C4-2B (cell line): Measurements from ENCODE around the gene ROR2.

ENCODE experiments used
- ZFX ChIP-seq: fragments of 450-650 bp; IDR thresholded peaks from 2 replicates; pipeline ENCODE4 v1.6.1; 2017
- TF ChIP-seq, protein P1 (sequence below): fragments of 450-650 bp; conservative IDR thresholded peaks from 2 replicates; pipeline ENCODE4 v1.5.1; 2017; ENCODE audit warnings: mild to moderate bottlenecking

DNA sequence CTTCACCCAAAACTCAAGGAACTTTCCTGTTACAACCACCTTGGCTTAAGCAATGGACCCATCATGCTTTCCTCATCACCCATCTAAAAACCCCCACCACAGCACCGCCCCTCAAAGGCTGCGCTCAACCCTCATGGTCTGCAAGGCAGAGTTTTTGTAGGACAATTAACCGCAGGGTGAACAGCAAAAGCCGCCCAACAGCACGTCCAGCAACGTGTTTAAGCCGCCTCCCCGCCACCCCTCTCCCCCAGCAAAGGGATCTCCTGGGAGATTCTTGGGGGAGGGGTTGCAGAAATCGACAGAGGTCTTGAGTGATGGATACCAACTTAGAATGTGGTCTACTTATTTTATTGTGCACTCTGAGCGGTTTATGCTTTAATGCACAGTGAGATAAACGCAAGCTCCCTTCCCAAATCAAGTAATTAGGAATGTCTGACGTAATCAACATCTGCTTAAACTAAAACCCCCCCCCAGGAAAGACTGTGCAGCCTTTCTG is 1.9 kb downstream of the ROR2 start:
- TF ChIP-seq, protein P1, sequence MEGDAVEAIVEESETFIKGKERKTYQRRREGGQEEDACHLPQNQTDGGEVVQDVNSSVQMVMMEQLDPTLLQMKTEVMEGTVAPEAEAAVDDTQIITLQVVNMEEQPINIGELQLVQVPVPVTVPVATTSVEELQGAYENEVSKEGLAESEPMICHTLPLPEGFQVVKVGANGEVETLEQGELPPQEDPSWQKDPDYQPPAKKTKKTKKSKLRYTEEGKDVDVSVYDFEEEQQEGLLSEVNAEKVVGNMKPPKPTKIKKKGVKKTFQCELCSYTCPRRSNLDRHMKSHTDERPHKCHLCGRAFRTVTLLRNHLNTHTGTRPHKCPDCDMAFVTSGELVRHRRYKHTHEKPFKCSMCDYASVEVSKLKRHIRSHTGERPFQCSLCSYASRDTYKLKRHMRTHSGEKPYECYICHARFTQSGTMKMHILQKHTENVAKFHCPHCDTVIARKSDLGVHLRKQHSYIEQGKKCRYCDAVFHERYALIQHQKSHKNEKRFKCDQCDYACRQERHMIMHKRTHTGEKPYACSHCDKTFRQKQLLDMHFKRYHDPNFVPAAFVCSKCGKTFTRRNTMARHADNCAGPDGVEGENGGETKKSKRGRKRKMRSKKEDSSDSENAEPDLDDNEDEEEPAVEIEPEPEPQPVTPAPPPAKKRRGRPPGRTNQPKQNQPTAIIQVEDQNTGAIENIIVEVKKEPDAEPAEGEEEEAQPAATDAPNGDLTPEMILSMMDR = no peak
- TF ChIP-seq ZFX = no peak
